Colonic mucosa (tissue), 4 donors: ENCODE data around the gene TFIP11. TPM values are rescaled to one million over a fixed set of nuclear protein-coding genes. Genes with fewer than 3 reads are reported as not detected.

Source experiments
- DNase-seq: peaks from one replicate; pipeline ENCODE4 v3.0.0-alpha.2; 2020
- H3K27ac ChIP-seq: fragments of 200-600 bp; one replicate; pipeline ENCODE4 v1.8.0; 2021
- H3K27me3 ChIP-seq: fragments of 200-600 bp; one replicate; pipeline ENCODE4 v1.8.0; 2021
- H3K36me3 ChIP-seq: fragments of 200-600 bp; one replicate; pipeline ENCODE4 v1.8.0; 2021
- H3K4me1 ChIP-seq: fragments of 200-600 bp; one replicate; pipeline ENCODE4 v1.8.0; 2021; ENCODE audit warnings: mild to moderate bottlenecking
- H3K4me3 ChIP-seq: fragments of 200-600 bp; one replicate; pipeline ENCODE4 v1.8.0; 2021
- H3K9ac ChIP-seq, 2 donors: one replicate each; pipeline ENCODE4 v1.7.0; 2013; ENCODE audit warnings: control low read depth in 2 of 2, low read depth in 2 of 2, low read length in 2 of 2
- H3K9me3 ChIP-seq: fragments of 200-600 bp; one replicate; pipeline ENCODE4 v1.8.0; 2021
- intact Hi-C: fragments of 100-400 bp; cut with DNase I; formaldehyde crosslinking; loops from one replicate; pipeline ENCODE4 v1.14.1; 2022
- total RNA-seq, 2 donors: library from RNA; stranded (reverse); fragmentation: NEBNext Ultra II Directional in 1 of 2; extraction: Animal tissue kit (Norgen Biotek cat#: 25700) in 1 of 2; gene quantifications; one replicate each; pipeline ENCODE4 v1.2.1, GENCODE V29; 2021
- TF ChIP-seq, protein P1 (sequence below): fragments of 200-600 bp; IDR thresholded peaks from one replicate; pipeline ENCODE4 v1.8.0; 2022; ENCODE audit warnings: antibody characterized with exemption, mild to moderate bottlenecking
- donor health status: healthy.
- donor health status: DM: no; HTN: no; CAD: no.
- donor health status: DM: no; HTN: no; CAD: no.

Gene TFIP11
- total RNA-seq, 2 donors from 2014 or later: 31.8 to 36.4 TPM

GRCh38 chr22:26480611-26480932 lies 31.7 kb downstream of the TFIP11 start:
- H3K4me3 ChIP-seq: no peak overlapping the region
- no peaks in the 10 kb centered on the region for H3K27me3 ChIP-seq
- DNase-seq: no peak
- H3K9me3 ChIP-seq: no peaks in the 10 kb centered on the region
- intact Hi-C loops: no loop called here
- no peak overlapping the region for H3K9ac ChIP-seq
- peaks cover 9% of the 10 kb centered on the region for H3K4me1 ChIP-seq
- H3K27ac ChIP-seq: peak overlapping the region; percentile 71
- TF ChIP-seq, protein P1, sequence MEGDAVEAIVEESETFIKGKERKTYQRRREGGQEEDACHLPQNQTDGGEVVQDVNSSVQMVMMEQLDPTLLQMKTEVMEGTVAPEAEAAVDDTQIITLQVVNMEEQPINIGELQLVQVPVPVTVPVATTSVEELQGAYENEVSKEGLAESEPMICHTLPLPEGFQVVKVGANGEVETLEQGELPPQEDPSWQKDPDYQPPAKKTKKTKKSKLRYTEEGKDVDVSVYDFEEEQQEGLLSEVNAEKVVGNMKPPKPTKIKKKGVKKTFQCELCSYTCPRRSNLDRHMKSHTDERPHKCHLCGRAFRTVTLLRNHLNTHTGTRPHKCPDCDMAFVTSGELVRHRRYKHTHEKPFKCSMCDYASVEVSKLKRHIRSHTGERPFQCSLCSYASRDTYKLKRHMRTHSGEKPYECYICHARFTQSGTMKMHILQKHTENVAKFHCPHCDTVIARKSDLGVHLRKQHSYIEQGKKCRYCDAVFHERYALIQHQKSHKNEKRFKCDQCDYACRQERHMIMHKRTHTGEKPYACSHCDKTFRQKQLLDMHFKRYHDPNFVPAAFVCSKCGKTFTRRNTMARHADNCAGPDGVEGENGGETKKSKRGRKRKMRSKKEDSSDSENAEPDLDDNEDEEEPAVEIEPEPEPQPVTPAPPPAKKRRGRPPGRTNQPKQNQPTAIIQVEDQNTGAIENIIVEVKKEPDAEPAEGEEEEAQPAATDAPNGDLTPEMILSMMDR: no peak
- H3K36me3 ChIP-seq: no peaks in the 10 kb centered on the region

DNA sequence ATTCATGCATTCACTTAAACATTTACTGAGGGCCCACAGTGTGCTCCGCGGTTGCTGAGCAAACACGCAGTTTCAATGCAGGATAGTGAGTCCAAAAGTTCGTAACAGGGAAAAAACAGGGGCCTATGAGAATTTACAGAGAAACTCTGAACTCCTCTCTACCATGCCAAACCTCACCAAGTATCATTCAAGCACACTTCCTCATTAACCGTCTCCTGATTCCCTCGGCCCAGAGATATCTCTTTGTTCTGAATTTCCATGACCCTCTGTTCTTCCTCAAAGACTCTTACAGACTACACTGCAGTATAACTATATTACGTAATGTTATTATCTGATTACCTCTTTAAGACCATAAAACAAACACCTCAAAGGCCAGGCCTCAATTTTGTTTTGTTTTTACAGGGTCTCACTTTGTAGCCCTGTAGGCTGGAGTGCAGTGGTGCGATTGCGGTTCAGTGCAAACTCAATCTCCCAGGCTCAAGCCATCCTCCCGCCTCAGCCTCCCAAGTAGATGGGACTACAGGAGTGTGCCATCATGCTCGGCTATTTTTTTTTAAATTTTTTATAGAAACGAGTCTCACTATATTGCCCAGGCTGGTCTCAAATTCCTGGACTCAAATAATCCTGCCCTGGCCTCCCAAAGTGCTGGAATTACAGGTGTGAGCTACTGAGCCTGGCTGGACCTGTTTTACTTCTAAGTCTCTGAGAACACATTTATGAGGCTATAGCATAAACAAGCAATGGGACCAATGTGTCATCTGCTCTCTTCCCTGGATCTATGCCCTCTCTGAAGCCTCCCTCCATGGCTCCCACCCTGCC lies 32.3 kb downstream of the TFIP11 start:
- no peaks in the 10 kb centered on the region for H3K9me3 ChIP-seq
- peak overlapping the region; percentile 71 for H3K27ac ChIP-seq
- no peaks in the 10 kb centered on the region for H3K27me3 ChIP-seq
- TF ChIP-seq, protein P1: no peak
- intact Hi-C loops: no loop called here
- no peaks in the 10 kb centered on the region for H3K36me3 ChIP-seq
- peak overlapping the region in 1 of 2 donors; percentile 15 for H3K9ac ChIP-seq
- peak; percentile 30 for DNase-seq
- peaks cover 9% of the 10 kb centered on the region for H3K4me1 ChIP-seq
- peak overlapping the region; percentile 17 for H3K4me3 ChIP-seq

- H3K36me3 ChIP-seq: no peaks in the 10 kb centered on the region
- peak overlapping the region; percentile 71 for H3K27ac ChIP-seq
- intact Hi-C loops: no loop called here
- H3K9ac ChIP-seq: peak overlapping the region; percentile 1 to 15
- TF ChIP-seq, protein P1: no peak
- no peak for DNase-seq
- no peaks in the 10 kb centered on the region for H3K9me3 ChIP-seq
- H3K27me3 ChIP-seq: no peaks in the 10 kb centered on the region
- peak overlapping the region; percentile 17 for H3K4me3 ChIP-seq
- peaks cover 9% of the 10 kb centered on the region for H3K4me1 ChIP-seq
Measured at GRCh38 chr22:26479043-26479791, 33.1 kb downstream of the TFIP11 start.

- TF ChIP-seq, protein P1: no peak
- Histone ChIP-seq H3K9me3 (no peaks in the 10 kb centered on the region), H3K27me3 (no peaks in the 10 kb centered on the region), H3K36me3 (peaks cover 4% of the 10 kb centered on the region), H3K9ac (no peak overlapping the region), H3K4me1 (peaks cover 9% of the 10 kb centered on the region), H3K4me3 (no peak overlapping the region), H3K27ac (no peak overlapping the region)
- intact Hi-C loops: no loop called here
- no peak for DNase-seq
Measured at GRCh38 chr22:26477341-26477731, 34.9 kb downstream of the TFIP11 start.

GRCh38 chr22:26476705-26477340 lies 35.5 kb downstream of the TFIP11 start:
- Histone ChIP-seq H3K4me3 (no peak overlapping the region), H3K9me3 (no peaks in the 10 kb centered on the region), H3K9ac (no peak overlapping the region), H3K4me1 (peaks cover 9% of the 10 kb centered on the region), H3K36me3 (peaks cover 6% of the 10 kb centered on the region), H3K27me3 (no peaks in the 10 kb centered on the region), H3K27ac (no peak overlapping the region)
- TF ChIP-seq, protein P1: no peak
- no peak for DNase-seq
- intact Hi-C loops: no loop called here
